H1 (cell line): ENCODE measurements around the gene SLC12A8. TPM values are rescaled to one million over a fixed set of nuclear protein-coding genes. Genes with fewer than 3 reads are reported as not detected.

Experiments used
- BRCA1 ChIP-seq: IDR thresholded peaks from 2 replicates; pipeline ENCODE4 v1.6.1; 2012; ENCODE audit warnings: low read depth, low read length, improper control_type of control experiment
- CEBPB ChIP-seq: IDR thresholded peaks from 2 replicates; pipeline ENCODE4 v1.6.1; 2012; ENCODE audit warnings: low read depth, low read length
- EP300 ChIP-seq, 2 experiments: IDR thresholded peaks; 1 replicate in 1 of 2; 2 replicates in 1 of 2; pipeline ENCODE4 v1.6.1; 2011 to 2012; ENCODE audit warnings: low read depth in 2 of 2, low read length in 2 of 2, mild to moderate bottlenecking in 2 of 2, borderline replicate concordance in 1 of 2, inconsistent platforms in 1 of 2, moderate library complexity in 1 of 2
- KDM5A ChIP-seq: fragments of 200-600 bp; IDR thresholded peaks from 2 replicates; pipeline ENCODE4 v1.7.1; 2012; ENCODE audit warnings: mild to moderate bottlenecking, low read length, inconsistent platforms, mixed read lengths
- RXRA ChIP-seq: IDR thresholded peaks from 2 replicates; pipeline ENCODE4 v1.6.1; 2011; ENCODE audit warnings: low read depth, mild to moderate bottlenecking, low read length, moderate library complexity; ENCODE audit not compliant: insufficient read depth
- SIN3A ChIP-seq, 2 experiments: IDR thresholded peaks in 1 of 2; conservative IDR thresholded peaks in 1 of 2; 2 replicates each; pipeline ENCODE4 v1.6.1; 2011 to 2012; ENCODE audit warnings: low read length in 2 of 2, improper control_type of control experiment in 1 of 2, low read depth in 1 of 2, mild to moderate bottlenecking in 1 of 2
- SIX5 ChIP-seq: IDR thresholded peaks from 2 replicates; pipeline ENCODE4 v1.6.1; 2011; ENCODE audit warnings: mild to moderate bottlenecking, low read depth, low read length
- SRF ChIP-seq: IDR thresholded peaks from 2 replicates; pipeline ENCODE4 v1.6.1; 2011; ENCODE audit warnings: mild to moderate bottlenecking, low read depth, low read length, moderate library complexity
- TEAD4 ChIP-seq: IDR thresholded peaks from 2 replicates; pipeline ENCODE4 v1.6.1; 2012; ENCODE audit warnings: low read depth, low read length, inconsistent platforms, mixed read lengths
- polyA plus RNA-seq, 7 experiments: library from polyadenylated mRNA; depleted of rRNA in 3 of 7; stranded (reverse) in 5 of 7; unstranded in 2 of 7; fragments of >200 nt in 5 of 7; fragments of 200-250 nt in 2 of 7; gene quantifications; 1 replicate in 5 of 7; 2 replicates in 1 of 7; 4 replicates in 1 of 7; pipeline versions ENCODE4 v1.2.1 to v1.2.3, GENCODE V29; 2011 to 2013; ENCODE audit warnings: missing spikeins in 2 of 7, mixed read lengths in 2 of 7
- total RNA-seq: library from RNA; stranded (reverse); fragmentation: NEBNext Ultra II Directional; extraction: Animal tissue kit (Norgen Biotek cat#: 25700); gene quantifications from 2 replicates; pipeline ENCODE4 v1.2.1, GENCODE V29; 2021

SLC12A8 gene
- total and polyA plus RNA-seq, 2 of the 8 experiments (the other 6 are each of a cell fraction or from before 2014, with no cell fraction given): 13.7 to 14.4 TPM

DNA sequence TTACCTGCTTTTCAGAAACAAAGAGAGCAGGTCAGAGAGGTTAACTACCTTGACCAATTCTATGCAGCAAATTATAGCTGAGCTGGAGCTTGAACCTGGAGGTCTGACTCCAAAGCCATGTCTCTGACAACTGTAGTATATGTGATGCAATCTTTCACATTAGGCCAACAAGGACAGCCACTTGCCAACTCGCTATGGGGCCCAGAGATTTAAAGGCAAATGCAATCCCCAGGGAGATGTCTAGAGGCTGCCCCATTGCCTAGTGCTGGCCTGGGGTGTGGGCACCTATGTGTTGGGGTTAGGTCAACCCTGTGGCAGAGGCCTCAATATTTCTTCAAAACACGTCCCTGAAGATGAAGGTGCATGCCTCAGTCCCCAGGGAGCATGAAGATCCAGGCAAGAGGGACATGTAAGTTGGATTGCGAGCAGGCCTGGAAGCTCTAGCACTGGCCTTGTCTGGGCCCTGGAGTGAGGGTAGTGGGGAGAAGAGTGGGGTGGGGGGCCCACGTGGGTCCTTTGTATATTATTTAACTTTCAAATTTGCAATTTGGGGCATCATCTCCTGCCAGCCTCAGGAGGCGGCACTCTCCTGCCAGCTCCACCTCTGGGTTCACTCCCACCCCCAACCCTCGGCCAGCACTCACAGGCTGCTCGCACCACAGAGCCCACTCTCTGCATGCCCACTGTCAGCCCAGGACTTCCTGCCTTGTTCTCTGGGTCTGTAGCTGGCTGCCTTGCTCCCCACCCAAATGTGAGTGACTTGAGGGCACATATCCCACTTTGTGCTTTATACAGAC, 64.3 kb downstream of the SLC12A8 start (continued):
- no peak for TF ChIP-seq SIN3A (conservative IDR thresholded peaks at IDR 0.05 in 1 of 2, IDR thresholded peaks at IDR 0.05 in 1 of 2; ENCODE audit: low read depth in 1 of 2, low read length in 2 of 2)
- TF ChIP-seq CEBPB: no peak
- TF ChIP-seq KDM5A: no peak
- TF ChIP-seq TEAD4: no peak
- TF ChIP-seq SRF: no peak
- TF ChIP-seq EP300 (IDR thresholded peaks at IDR 0.05; ENCODE audit: borderline replicate concordance in 1 of 2, low read depth in 2 of 2, low read length in 2 of 2): no peak
- no peak for TF ChIP-seq BRCA1
- TF ChIP-seq SIX5: no peak
- TF ChIP-seq RXRA: no peak
